Cardiac septum (tissue), 1 donor: ENCODE measurements around the gene PRKAG2. TPM values are rescaled to one million over a fixed set of nuclear protein-coding genes. Genes with fewer than 3 reads are reported as not detected.

Source experiments
- DNase-seq: peaks from one replicate; pipeline ENCODE4 v3.0.0-alpha.2; 2020; ENCODE audit warnings: low spot score
- intact Hi-C: fragments of 100-400 bp; cut with DNase I; formaldehyde crosslinking; loops from one replicate; pipeline ENCODE4 v1.14.0; 2022
- total RNA-seq: library from RNA; stranded (reverse); fragmentation: NEBNext Ultra II Directional; extraction: Animal tissue kit (Norgen Biotek cat#: 25700); gene quantifications from one replicate; pipeline ENCODE4 v1.2.1, GENCODE V29; 2021
- donor health status: DM: no; HTN: no; CAD: no.

Gene PRKAG2
- total RNA-seq, 1 donor from 2014 or later, result 106 TPM

GRCh38 chr7:151902311-151902710 is 25.4 kb upstream of the PRKAG2 start:
- intact Hi-C loops, result no loop called here
- no peak for DNase-seq

GRCh38 chr7:151901828-151902227 is 24.9 kb upstream of the PRKAG2 start:
- DNase-seq, result no peak
- intact Hi-C loops, result no loop called here

GRCh38 chr7:151900986-151901621 is 24.2 kb upstream of the PRKAG2 start:
- intact Hi-C loops, result no loop called here

GRCh38 chr7:151900591-151900985 is 23.7 kb upstream of the PRKAG2 start:
- DNase-seq, result no peak
- intact Hi-C loops, result no loop called here

More at GRCh38 chr7:151900986-151901621, 24.2 kb upstream of the PRKAG2 start:
- DNase-seq, result no peak

- intact Hi-C loops, result no loop called here
- DNase-seq, result no peak
Measured at GRCh38 chr7:151899513-151900360, 22.8 kb upstream of the PRKAG2 start.

- no peak for DNase-seq
- intact Hi-C loops, result no loop called here
Measured at GRCh38 chr7:151897951-151898686, 21.2 kb upstream of the PRKAG2 start.

GRCh38 chr7:151897161-151897731 is 20.3 kb upstream of the PRKAG2 start:
- no peak for DNase-seq
- intact Hi-C loops, result no loop called here

- intact Hi-C loops, result no loop called here
- DNase-seq, result no peak
Measured at GRCh38 chr7:151896486-151896885, 19.6 kb upstream of the PRKAG2 start.

GRCh38 chr7:151896086-151896485 is 19.2 kb upstream of the PRKAG2 start:
- intact Hi-C loops, result no loop called here
- DNase-seq, result no peak

GRCh38 chr7:151895631-151896031 is 18.7 kb upstream of the PRKAG2 start:
- DNase-seq, result no peak
- intact Hi-C loops, result no loop called here

GRCh38 chr7:151895008-151895630 is 18.2 kb upstream of the PRKAG2 start:
- intact Hi-C loops, result no loop called here
- no peak for DNase-seq

GRCh38 chr7:151894111-151895007 is 17.4 kb upstream of the PRKAG2 start:
- intact Hi-C loops, result no loop called here
- no peak for DNase-seq

- no peak for DNase-seq
- intact Hi-C loops, result no loop called here
Measured at GRCh38 chr7:151893405-151893923, 16.5 kb upstream of the PRKAG2 start.

- intact Hi-C loops, result no loop called here
- DNase-seq, result no peak
Measured at GRCh38 chr7:151891753-151892152, 14.8 kb upstream of the PRKAG2 start.

GRCh38 chr7:151891182-151891581 is 14.3 kb upstream of the PRKAG2 start:
- DNase-seq, result no peak
- intact Hi-C loops, result no loop called here

- no peak for DNase-seq
Measured at GRCh38 chr7:151890355-151891004, 13.6 kb upstream of the PRKAG2 start.

GRCh38 chr7:151889406-151890354 is 12.8 kb upstream of the PRKAG2 start:
- intact Hi-C loops, result loop anchor here (10.0 kb wide), 1 partner anchor 105 kb away; no protein-coding TSS in a partner anchor
- DNase-seq, result no peak

More at GRCh38 chr7:151890355-151891004, 13.6 kb upstream of the PRKAG2 start:
- intact Hi-C loops, result no loop called here
